Spleen (tissue), 7 donors: ENCODE results near the gene B3GAT1.

Experiments used
- POLR2A ChIP-seq, 3 donors: fragments of 450-650 bp; IDR thresholded peaks; one replicate each; pipeline ENCODE4 v1.5.1; 2017; ENCODE audit warnings: antibody characterized with exemption in 3 of 3, mild to moderate bottlenecking in 1 of 3
- POLR2AphosphoS5 ChIP-seq, 3 donors: sonication (generic); formaldehyde crosslinking; IDR thresholded peaks; one replicate each; pipeline ENCODE4 v1.5.1; 2017; ENCODE audit warnings: antibody characterized with exemption in 3 of 3
- TF ChIP-seq, protein P1 (sequence below), 11 experiments: fragments of 200-600 bp in 7 of 11; fragments of 450-650 bp in 4 of 11; sonication (generic) in 4 of 11; IDR thresholded peaks in 8 of 11; conservative IDR thresholded peaks in 3 of 11; 1 replicate in 7 of 11; 2 replicates in 4 of 11; pipeline versions ENCODE4 v1.4.0 to v1.8.0; 2016 to 2021; ENCODE audit warnings: antibody characterized with exemption in 11 of 11, inconsistent platforms in 4 of 11, mild to moderate bottlenecking in 1 of 11
- donor health status: DM: no; HTN: no; CAD: no; lungs with moderate emphysema.
- donor health status: DM: no; HTN: no; CAD: no.
- donor health status: DM: no; HTN: no; CAD: no.

DNA sequence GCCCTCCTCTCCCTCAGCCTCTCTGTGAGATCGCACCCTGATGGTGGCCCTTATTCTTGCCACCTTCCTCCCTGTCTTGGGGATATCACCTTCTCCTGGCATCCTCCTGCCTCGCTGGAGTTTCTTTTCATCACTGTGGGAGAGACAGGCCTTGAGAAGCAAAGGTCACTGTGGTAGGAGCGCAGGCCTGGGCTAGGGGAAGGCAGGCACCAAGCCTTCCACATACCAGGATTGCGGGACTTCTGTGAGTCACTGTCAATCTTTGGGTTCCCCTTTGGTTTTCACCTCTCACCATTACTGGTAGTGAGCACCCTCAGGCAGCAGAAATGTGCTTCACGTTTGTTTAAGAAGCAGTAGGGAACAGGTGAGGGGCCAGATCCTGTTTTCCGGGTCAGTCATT, 31.2 kb upstream of the B3GAT1 start:
- TF ChIP-seq, protein P1, sequence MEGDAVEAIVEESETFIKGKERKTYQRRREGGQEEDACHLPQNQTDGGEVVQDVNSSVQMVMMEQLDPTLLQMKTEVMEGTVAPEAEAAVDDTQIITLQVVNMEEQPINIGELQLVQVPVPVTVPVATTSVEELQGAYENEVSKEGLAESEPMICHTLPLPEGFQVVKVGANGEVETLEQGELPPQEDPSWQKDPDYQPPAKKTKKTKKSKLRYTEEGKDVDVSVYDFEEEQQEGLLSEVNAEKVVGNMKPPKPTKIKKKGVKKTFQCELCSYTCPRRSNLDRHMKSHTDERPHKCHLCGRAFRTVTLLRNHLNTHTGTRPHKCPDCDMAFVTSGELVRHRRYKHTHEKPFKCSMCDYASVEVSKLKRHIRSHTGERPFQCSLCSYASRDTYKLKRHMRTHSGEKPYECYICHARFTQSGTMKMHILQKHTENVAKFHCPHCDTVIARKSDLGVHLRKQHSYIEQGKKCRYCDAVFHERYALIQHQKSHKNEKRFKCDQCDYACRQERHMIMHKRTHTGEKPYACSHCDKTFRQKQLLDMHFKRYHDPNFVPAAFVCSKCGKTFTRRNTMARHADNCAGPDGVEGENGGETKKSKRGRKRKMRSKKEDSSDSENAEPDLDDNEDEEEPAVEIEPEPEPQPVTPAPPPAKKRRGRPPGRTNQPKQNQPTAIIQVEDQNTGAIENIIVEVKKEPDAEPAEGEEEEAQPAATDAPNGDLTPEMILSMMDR (IDR thresholded peaks at IDR 0.05 in 8 of 11, conservative IDR thresholded peaks at IDR 0.05 in 3 of 11) = no peak
- no peak for TF ChIP-seq POLR2AphosphoS5 (IDR thresholded peaks at IDR 0.05)
- no peak for TF ChIP-seq POLR2A (IDR thresholded peaks at IDR 0.05)
